ENCODE measurements around the gene GRM6.

GRM6 gene

GRCh38 chr5:178994580-178995340, at the start of gene GRM6:
Gene GRM6 (minus strand): TSS chr5:178995320. CDS start chr5:178994944, 376 bp downstream.
- DNase-seq (ENCODE audit: low read depth in 4 of 4, low spot score in 1 of 4), result no peak

- DNase-seq (ENCODE audit: low read depth in 4 of 4, low spot score in 1 of 4), result no peak
Measured at GRCh38 chr5:179044765-179045164, 49.6 kb upstream of the GRM6 start.

GRCh38 chr5:179033004-179033580, 38.0 kb upstream of the GRM6 start:
- no peak for DNase-seq (ENCODE audit: low read depth in 4 of 4, low spot score in 1 of 4)

- DNase-seq (ENCODE audit: low read depth in 4 of 4, low spot score in 1 of 4), result peak; percentile 82 to 87 (median 85)
Measured at GRCh38 chr5:179023528-179024189, 28.5 kb upstream of the GRM6 start, which contains the start of gene ZNF879. Gene ZNF879 (plus strand): TSS chr5:179023804. CDS start chr5:179025005, 1,201 bp downstream.

- no peak for DNase-seq (ENCODE audit: low read depth in 4 of 4, low spot score in 1 of 4)
Measured at GRCh38 chr5:179008667-179009066, 13.5 kb upstream of the GRM6 start.

GRCh38 chr5:179006564-179006963, 11.4 kb upstream of the GRM6 start:
- no peak for DNase-seq (ENCODE audit: low read depth in 4 of 4, low spot score in 1 of 4)

GRCh38 chr5:178998441-178998840, 3.3 kb upstream of the GRM6 start:
- no peak for DNase-seq (ENCODE audit: low read depth in 4 of 4, low spot score in 1 of 4)

GRCh38 chr5:178997191-178997590, 2.1 kb upstream of the GRM6 start:
- no peak for DNase-seq (ENCODE audit: low read depth in 4 of 4, low spot score in 1 of 4)

- DNase-seq (ENCODE audit: low read depth in 4 of 4, low spot score in 1 of 4), result no peak
Measured at GRCh38 chr5:178996156-178996555, 1.0 kb upstream of the GRM6 start.

GRCh38 chr5:178995341-178995690, 196 bp upstream of the GRM6 start:
- DNase-seq (ENCODE audit: low read depth in 4 of 4, low spot score in 1 of 4), result no peak

- no peak for DNase-seq (ENCODE audit: low read depth in 4 of 4, low spot score in 1 of 4)
Measured at GRCh38 chr5:178993955-178994579, 1.1 kb downstream of the GRM6 start.

GRCh38 chr5:178993236-178993765, 1.8 kb downstream of the GRM6 start:
- no peak for DNase-seq (ENCODE audit: low read depth in 4 of 4, low spot score in 1 of 4)

GRCh38 chr5:178992291-178992895, 2.7 kb downstream of the GRM6 start:
- DNase-seq (ENCODE audit: low read depth in 4 of 4, low spot score in 1 of 4), result no peak

- no peak for DNase-seq (ENCODE audit: low read depth in 4 of 4, low spot score in 1 of 4)
Measured at GRCh38 chr5:178991190-178992145, 3.7 kb downstream of the GRM6 start.

- no peak for DNase-seq (ENCODE audit: low read depth in 4 of 4, low spot score in 1 of 4)
Measured at GRCh38 chr5:178990491-178990890, 4.6 kb downstream of the GRM6 start.

- DNase-seq (ENCODE audit: low read depth in 4 of 4, low spot score in 1 of 4), result no peak
Measured at GRCh38 chr5:178989311-178989710, 5.8 kb downstream of the GRM6 start.

- no peak for DNase-seq (ENCODE audit: low read depth in 4 of 4, low spot score in 1 of 4)
Measured at GRCh38 chr5:178988436-178989220, 6.5 kb downstream of the GRM6 start.

- DNase-seq (ENCODE audit: low read depth in 4 of 4, low spot score in 1 of 4), result no peak
Measured at GRCh38 chr5:178986326-178986960, 8.7 kb downstream of the GRM6 start.
